H4 (cell line): Measurements from ENCODE around the gene ANKRD40CL. TPM values are rescaled to one million over a fixed set of nuclear protein-coding genes. Genes with fewer than 3 reads are reported as not detected.

Experiments
- DNase-seq: peaks from one replicate; pipeline ENCODE4 v3.0.0-alpha.2; 2015; ENCODE audit warnings: low spot score
- total RNA-seq: library from RNA; depleted of rRNA; stranded (reverse); fragments of >200 nt; shearing (Covaris generic); gene quantifications from 2 replicates; pipeline ENCODE4 v1.2.3, GENCODE V29; 2014; rRNA removed

ANKRD40CL gene
- total RNA-seq, 1 experiment from 2014 or later, result not detected

GRCh38 chr17:50715471-50715870, 51.8 kb downstream of the ANKRD40CL start:
- DNase-seq, result no peak

- no peak for DNase-seq
These were observed 54.7 kb downstream of the ANKRD40CL start for GRCh38 chr17:50712641-50713040.

Other genes starting within 250 kb of the ANKRD40CL start
- not detected in 2 replicates for gene EPN3, start 234.8 kb downstream of the ANKRD40CL start, total RNA-seq
- gene SPATA20, start 220.3 kb downstream of the ANKRD40CL start, total RNA-seq, result 88.7 and 104 TPM in 2 replicates
- gene CACNA1G, start 206.8 kb downstream of the ANKRD40CL start, total RNA-seq, result 0.97 and 1.7 TPM in 2 replicates
- gene ABCC3, start 132.6 kb downstream of the ANKRD40CL start, total RNA-seq, result 15.2 and 16.0 TPM in 2 replicates
- 34.6 and 36.3 TPM in 2 replicates for gene ANKRD40, start 59.6 kb downstream of the ANKRD40CL start, total RNA-seq
- gene LUC7L3, start 47.9 kb downstream of the ANKRD40CL start, total RNA-seq, result 18.7 and 23.7 TPM in 2 replicates
- not detected in 2 replicates for gene WFIKKN2, start 68.1 kb upstream of the ANKRD40CL start, total RNA-seq
- 3.1 and 7.0 TPM in 2 replicates for gene TOB1, start 98.8 kb upstream of the ANKRD40CL start, total RNA-seq